HG03175 (cell line): ENCODE measurements around the gene MYH7.
"Not testable (repeated sequence)": the region's sequence is repeated elsewhere in the genome, so short reads cannot be mapped to it uniquely, and the experiment has no call there.

ENCODE experiments used
- ATAC-seq: cut with Tn5 transposase; IDR thresholded peaks from one replicate; pipeline ENCODE4 v1.9.1; 2021; ENCODE audit warnings: mild to moderate bottlenecking, moderate library complexity; ENCODE audit not compliant: unreplicated experiment

The MYH7 gene

GRCh38 chr14:23387916-23388882 lies 47.3 kb downstream of the MYH7 start:
- ATAC-seq, result no peak

- no peak for ATAC-seq
These were observed 48.5 kb downstream of the MYH7 start for GRCh38 chr14:23386999-23387398.

- ATAC-seq, result not testable (repeated sequence)
These were observed 49.2 kb downstream of the MYH7 start for GRCh38 chr14:23386266-23386657.

GRCh38 chr14:23385642-23386265 lies 49.7 kb downstream of the MYH7 start:
- no peak for ATAC-seq

GRCh38 chr14:23385244-23385641 lies 50.2 kb downstream of the MYH7 start:
- ATAC-seq, result no peak

- ATAC-seq, result no peak
These were observed 50.9 kb downstream of the MYH7 start for GRCh38 chr14:23384364-23385080.

GRCh38 chr14:23382731-23383440 lies 52.6 kb downstream of the MYH7 start:
- ATAC-seq, result no peak

GRCh38 chr14:23382276-23382675 lies 53.2 kb downstream of the MYH7 start:
- ATAC-seq, result no peak

- no peak for ATAC-seq
These were observed 53.6 kb downstream of the MYH7 start for GRCh38 chr14:23381871-23382270.

- no peak for ATAC-seq
These were observed 54.5 kb downstream of the MYH7 start for GRCh38 chr14:23380976-23381375.

- no peak for ATAC-seq
These were observed 55.1 kb downstream of the MYH7 start for GRCh38 chr14:23380197-23380914.

GRCh38 chr14:23379366-23380196 lies 55.9 kb downstream of the MYH7 start:
- ATAC-seq, result no peak

- no peak for ATAC-seq
These were observed 56.7 kb downstream of the MYH7 start for GRCh38 chr14:23378612-23379220.

GRCh38 chr14:23377573-23378563 lies 57.6 kb downstream of the MYH7 start:
- no peak for ATAC-seq

- ATAC-seq, result no peak
These were observed 58.3 kb downstream of the MYH7 start for GRCh38 chr14:23377198-23377550.

- ATAC-seq, result no peak
These were observed 58.8 kb downstream of the MYH7 start, which contains the start of gene CMTM5 for GRCh38 chr14:23376482-23377197. Gene CMTM5 (plus strand): TSS chr14:23377046. CDS start chr14:23377252, 206 bp downstream.
